ENCODE measurements around the gene USP34.
"Not testable (repeated sequence)": the region's sequence is repeated elsewhere in the genome, so short reads cannot be mapped to it uniquely, and the experiment has no call there.

USP34 gene

GRCh38 chr2:61151436-61151835 lies 319.5 kb downstream of the USP34 start:
- DNase-seq (ENCODE audit: low read depth): no peak

- DNase-seq (ENCODE audit: low read depth): no peak
Measured at GRCh38 chr2:61149074-61149473, 321.8 kb downstream of the USP34 start.

GRCh38 chr2:61148091-61148490 lies 322.8 kb downstream of the USP34 start:
- DNase-seq (ENCODE audit: low read depth): not testable (repeated sequence)

GRCh38 chr2:61145990-61146389 lies 324.9 kb downstream of the USP34 start:
- DNase-seq (ENCODE audit: low read depth): no peak

GRCh38 chr2:61144697-61145268 lies 326.1 kb downstream of the USP34 start:
- DNase-seq (ENCODE audit: low read depth): peak; percentile 95

GRCh38 chr2:61141151-61141550 lies 329.7 kb downstream of the USP34 start:
- DNase-seq (ENCODE audit: low read depth): no peak

GRCh38 chr2:61138859-61139258 lies 332.0 kb downstream of the USP34 start:
- DNase-seq (ENCODE audit: low read depth): no peak

Measured in stromal cell of bone marrow (primary cell).